ENCODE data around the gene CPEB4. TPM values are rescaled to one million over a fixed set of nuclear protein-coding genes. Genes with fewer than 3 reads are reported as not detected.

Gene CPEB4
- total RNA-seq, 1 experiment from 2014 or later, result 8.7 TPM

DNA sequence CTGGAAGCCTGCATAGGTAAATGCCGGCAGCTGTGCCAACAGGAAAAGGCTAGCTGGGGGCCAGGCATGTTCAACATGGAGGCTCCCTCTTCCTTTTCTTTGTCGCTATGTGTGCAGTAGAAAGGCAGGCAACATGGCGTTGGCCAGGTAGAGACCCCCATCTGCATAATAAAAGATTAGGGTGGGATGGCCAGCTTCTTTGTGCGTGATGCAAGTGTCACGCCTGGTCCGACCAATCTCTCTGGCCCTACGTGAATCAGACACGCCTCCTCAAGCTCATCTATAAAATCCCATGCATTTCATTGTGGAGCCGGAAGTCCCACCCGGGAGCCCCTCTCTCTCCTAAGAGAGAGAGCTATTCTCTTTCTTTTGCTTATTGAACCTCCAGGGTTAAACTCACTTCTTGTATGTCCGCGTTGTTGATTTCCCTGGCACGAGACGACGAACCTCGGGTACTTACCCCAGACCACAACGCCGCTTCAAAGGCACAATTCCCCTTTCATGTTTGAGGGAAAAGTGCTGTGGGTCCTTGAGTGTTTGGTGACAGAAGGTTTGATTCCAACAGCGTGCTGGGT lies 75.8 kb downstream of the CPEB4 start:
- H3K27ac Mint-ChIP-seq, result peak overlapping the region; percentile 99
- Histone ChIP-seq H2BK120ac (ENCODE audit: low read depth, low read length, poor library complexity, severe bottlenecking) (peak overlapping the region; percentile 93), H3K27me3 (ENCODE audit: insufficient read depth, low read length) (no peaks in the 10 kb centered on the region), H3K9ac (ENCODE audit: extremely low read depth, insufficient read length, low read length) (peak overlapping the region; percentile 100), H3T11ph (ENCODE audit: low read length) (peak overlapping the region; percentile 80), H2BK15ac (ENCODE audit: low read depth, low read length) (no peak overlapping the region), H3K4me1 (ENCODE audit: insufficient read depth, low read length) (peaks cover 12% of the 10 kb centered on the region; the same call in 1 of the 2 replicates), H3K4ac (ENCODE audit: low read depth, low read length) (peak overlapping the region; percentile 97), H2AFZ (ENCODE audit: low read length) (no peak overlapping the region), H2BK20ac (ENCODE audit: low read depth, low read length, poor library complexity, severe bottlenecking) (peak overlapping the region; percentile 99), H3K79me1 (ENCODE audit: insufficient read depth, low read depth, low read length, poor library complexity, severe bottlenecking) (no peaks in the 10 kb centered on the region), H3K23ac (ENCODE audit: insufficient read length, low read depth, low read length) (no peak overlapping the region), H2AK5ac (ENCODE audit: insufficient read length, low read length) (peak overlapping the region; percentile 100), H3K9me3 (ENCODE audit: control insufficient read depth, low read depth, low read length) (no peaks in the 10 kb centered on the region), H4K8ac (replicated peaks; ENCODE audit: insufficient read length, low read depth, low read length) (peak overlapping the region; percentile 97), H3K14ac (ENCODE audit: insufficient read depth, low read length) (peak overlapping the region; percentile 96; the same call in 1 of the 2 replicates), H3K18ac (ENCODE audit: insufficient read length, low read depth, low read length) (peak overlapping the region; percentile 99), H4K5ac (ENCODE audit: insufficient read length, low read depth, low read length) (peak overlapping the region; percentile 99), H3K27ac (ENCODE audit: insufficient read length, low read depth, low read length) (peak overlapping the region; percentile 100), H2BK5ac (ENCODE audit: insufficient read length, low read length) (peak overlapping the region; percentile 99), H2BK12ac (ENCODE audit: insufficient read length, low read depth, low read length) (peak overlapping the region; percentile 55), H3K4me2 (ENCODE audit: insufficient read depth, insufficient read length, low read length) (peak overlapping the region; percentile 87), H3K56ac (ENCODE audit: insufficient read length, low read depth, low read length) (peak overlapping the region; percentile 91), H3K79me2 (ENCODE audit: insufficient read depth, low read length) (no peaks in the 10 kb centered on the region), H3K23me2 (ENCODE audit: insufficient read length, low read depth, low read length, poor library complexity, severe bottlenecking) (no peaks in the 10 kb centered on the region), H4K91ac (ENCODE audit: insufficient read length, low read depth, low read length) (peak overlapping the region; percentile 99), H4K20me1 (ENCODE audit: control insufficient read depth, insufficient read depth, insufficient read length) (no peaks in the 10 kb centered on the region)
- H3K9me3 Mint-ChIP-seq, result no peaks in the 10 kb centered on the region
- H3K36me3 Mint-ChIP-seq (ENCODE audit: insufficient read depth in 1 of 3, low read depth in 3 of 3), result no peaks in the 10 kb centered on the region
- DNase-seq, result peak; percentile 93
- peak overlapping the region; percentile 71 to 79 for H3K4me3 Mint-ChIP-seq
- TF ChIP-seq, protein P1, sequence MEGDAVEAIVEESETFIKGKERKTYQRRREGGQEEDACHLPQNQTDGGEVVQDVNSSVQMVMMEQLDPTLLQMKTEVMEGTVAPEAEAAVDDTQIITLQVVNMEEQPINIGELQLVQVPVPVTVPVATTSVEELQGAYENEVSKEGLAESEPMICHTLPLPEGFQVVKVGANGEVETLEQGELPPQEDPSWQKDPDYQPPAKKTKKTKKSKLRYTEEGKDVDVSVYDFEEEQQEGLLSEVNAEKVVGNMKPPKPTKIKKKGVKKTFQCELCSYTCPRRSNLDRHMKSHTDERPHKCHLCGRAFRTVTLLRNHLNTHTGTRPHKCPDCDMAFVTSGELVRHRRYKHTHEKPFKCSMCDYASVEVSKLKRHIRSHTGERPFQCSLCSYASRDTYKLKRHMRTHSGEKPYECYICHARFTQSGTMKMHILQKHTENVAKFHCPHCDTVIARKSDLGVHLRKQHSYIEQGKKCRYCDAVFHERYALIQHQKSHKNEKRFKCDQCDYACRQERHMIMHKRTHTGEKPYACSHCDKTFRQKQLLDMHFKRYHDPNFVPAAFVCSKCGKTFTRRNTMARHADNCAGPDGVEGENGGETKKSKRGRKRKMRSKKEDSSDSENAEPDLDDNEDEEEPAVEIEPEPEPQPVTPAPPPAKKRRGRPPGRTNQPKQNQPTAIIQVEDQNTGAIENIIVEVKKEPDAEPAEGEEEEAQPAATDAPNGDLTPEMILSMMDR (conservative IDR thresholded peaks at IDR 0.05), result no peak
- no peaks in the 10 kb centered on the region; the same call in 1 of the 2 replicates for H3K27me3 Mint-ChIP-seq (ENCODE audit: low read depth)
- H3K4me1 Mint-ChIP-seq, result peaks cover 45 to 46% of the 10 kb centered on the region in 2 experiments
- no CpG with 5 or more reads among the region's 19 CpGs for WGBS (ENCODE audit: extremely low coverage, insufficient read length, low lambda C conversion rate)

Data from H9 (cell line).